Fibroblast of the aortic adventitia (primary cell): ENCODE data around the gene ATP5PO. TPM values are rescaled to one million over a fixed set of nuclear protein-coding genes. Genes with fewer than 3 reads are reported as not detected.

Source experiments
- DNase-seq: peaks from one replicate; pipeline ENCODE4 v3.0.0-alpha.2; 2010; ENCODE audit warnings: low read depth
- H3K4me3 ChIP-seq: 2 replicates; pipeline ENCODE4 v1.5.1; 2011; ENCODE audit warnings: low read depth, mild to moderate bottlenecking, control low read depth, low read length, moderate library complexity
- CTCF ChIP-seq: IDR thresholded peaks from 2 replicates; pipeline ENCODE4 v1.5.1; 2011; ENCODE audit warnings: mild to moderate bottlenecking, low read length, control low read depth, inconsistent platforms; ENCODE audit not compliant: insufficient read depth
- total RNA-seq: library from RNA; depleted of rRNA; stranded (reverse); fragments of >200 nt; gene quantifications from 2 replicates; pipeline ENCODE4 v1.2.3, GENCODE V29; 2012; ENCODE audit warnings: low replicate concordance

ATP5PO gene
- total RNA-seq, 1 donor: 304 TPM

GRCh38 chr21:33940881-33941245 lies 25.3 kb upstream of the ATP5PO start:
- no peak for TF ChIP-seq CTCF
- H3K4me3 ChIP-seq: no peak overlapping the region
- no peak for DNase-seq

GRCh38 chr21:33940164-33940880 lies 24.7 kb upstream of the ATP5PO start:
- no peak overlapping the region for H3K4me3 ChIP-seq
- DNase-seq: peak; percentile 75
- no peak for TF ChIP-seq CTCF

- DNase-seq: no peak
- H3K4me3 ChIP-seq: no peak overlapping the region
- TF ChIP-seq CTCF: no peak
Measured at GRCh38 chr21:33939226-33939625, 23.6 kb upstream of the ATP5PO start.

- no peak overlapping the region for H3K4me3 ChIP-seq
- no peak for DNase-seq
- no peak for TF ChIP-seq CTCF
Measured at GRCh38 chr21:33938381-33938780, 22.8 kb upstream of the ATP5PO start.

GRCh38 chr21:33937931-33938339 lies 22.3 kb upstream of the ATP5PO start:
- TF ChIP-seq CTCF: no peak
- DNase-seq: no peak
- H3K4me3 ChIP-seq: no peak overlapping the region

GRCh38 chr21:33937146-33937545 lies 21.5 kb upstream of the ATP5PO start:
- no peak for TF ChIP-seq CTCF
- no peak overlapping the region for H3K4me3 ChIP-seq
- no peak for DNase-seq
